Breast epithelium (tissue), 3 donors: ENCODE data around the gene PRMT9.

Experiments used
- POLR2A ChIP-seq: fragments of 450-650 bp; IDR thresholded peaks from one replicate; pipeline ENCODE4 v1.6.1; 2016; ENCODE audit warnings: antibody characterized with exemption, mild to moderate bottlenecking, moderate library complexity
- POLR2AphosphoS5 ChIP-seq, 3 donors: sonication (generic); formaldehyde crosslinking; IDR thresholded peaks; one replicate each; pipeline ENCODE4 v1.6.1; 2017; ENCODE audit warnings: antibody characterized with exemption in 3 of 3
- TF ChIP-seq, protein P1 (sequence below), 3 donors: fragments of 450-650 bp; IDR thresholded peaks; one replicate each; pipeline ENCODE4 v1.5.1; 2016 to 2017; ENCODE audit warnings: antibody characterized with exemption in 3 of 3, mild to moderate bottlenecking in 3 of 3, moderate library complexity in 3 of 3

- TF ChIP-seq, protein P1, sequence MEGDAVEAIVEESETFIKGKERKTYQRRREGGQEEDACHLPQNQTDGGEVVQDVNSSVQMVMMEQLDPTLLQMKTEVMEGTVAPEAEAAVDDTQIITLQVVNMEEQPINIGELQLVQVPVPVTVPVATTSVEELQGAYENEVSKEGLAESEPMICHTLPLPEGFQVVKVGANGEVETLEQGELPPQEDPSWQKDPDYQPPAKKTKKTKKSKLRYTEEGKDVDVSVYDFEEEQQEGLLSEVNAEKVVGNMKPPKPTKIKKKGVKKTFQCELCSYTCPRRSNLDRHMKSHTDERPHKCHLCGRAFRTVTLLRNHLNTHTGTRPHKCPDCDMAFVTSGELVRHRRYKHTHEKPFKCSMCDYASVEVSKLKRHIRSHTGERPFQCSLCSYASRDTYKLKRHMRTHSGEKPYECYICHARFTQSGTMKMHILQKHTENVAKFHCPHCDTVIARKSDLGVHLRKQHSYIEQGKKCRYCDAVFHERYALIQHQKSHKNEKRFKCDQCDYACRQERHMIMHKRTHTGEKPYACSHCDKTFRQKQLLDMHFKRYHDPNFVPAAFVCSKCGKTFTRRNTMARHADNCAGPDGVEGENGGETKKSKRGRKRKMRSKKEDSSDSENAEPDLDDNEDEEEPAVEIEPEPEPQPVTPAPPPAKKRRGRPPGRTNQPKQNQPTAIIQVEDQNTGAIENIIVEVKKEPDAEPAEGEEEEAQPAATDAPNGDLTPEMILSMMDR (IDR thresholded peaks at IDR 0.05) = no peak
- TF ChIP-seq POLR2A (no peak), POLR2AphosphoS5 (IDR thresholded peaks at IDR 0.05) (no peak)
Observed at GRCh38 chr4:147658501-147658900, 25.5 kb downstream of the PRMT9 start.
